GM12801 (cell line): ENCODE measurements around the gene TOGARAM1.

Source experiments
- TF ChIP-seq, protein P1 (sequence below): IDR thresholded peaks from one replicate; pipeline ENCODE4 v1.5.1; 2011; ENCODE audit warnings: control low read depth; ENCODE audit not compliant: insufficient read length; ENCODE audit errors: extremely low read depth

Gene TOGARAM1

DNA sequence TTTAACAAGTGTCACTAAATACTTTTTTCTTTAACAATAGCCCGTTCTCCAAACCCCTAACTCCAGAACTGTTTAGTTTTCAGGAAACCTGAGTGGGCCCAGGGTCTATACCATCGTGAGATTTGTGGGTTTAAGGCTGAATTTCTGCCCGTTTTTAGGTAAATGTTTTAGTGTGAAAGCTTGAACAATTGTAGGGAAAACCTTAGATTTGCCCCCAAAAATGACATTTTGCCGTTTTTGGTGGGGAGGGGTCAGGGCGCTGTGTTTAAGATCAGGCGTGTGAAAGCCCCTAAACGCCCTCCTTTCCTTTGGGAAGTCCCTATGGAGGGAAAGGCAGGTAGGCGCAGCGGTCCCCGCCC, 121.6 kb downstream of the TOGARAM1 start:
- TF ChIP-seq, protein P1, sequence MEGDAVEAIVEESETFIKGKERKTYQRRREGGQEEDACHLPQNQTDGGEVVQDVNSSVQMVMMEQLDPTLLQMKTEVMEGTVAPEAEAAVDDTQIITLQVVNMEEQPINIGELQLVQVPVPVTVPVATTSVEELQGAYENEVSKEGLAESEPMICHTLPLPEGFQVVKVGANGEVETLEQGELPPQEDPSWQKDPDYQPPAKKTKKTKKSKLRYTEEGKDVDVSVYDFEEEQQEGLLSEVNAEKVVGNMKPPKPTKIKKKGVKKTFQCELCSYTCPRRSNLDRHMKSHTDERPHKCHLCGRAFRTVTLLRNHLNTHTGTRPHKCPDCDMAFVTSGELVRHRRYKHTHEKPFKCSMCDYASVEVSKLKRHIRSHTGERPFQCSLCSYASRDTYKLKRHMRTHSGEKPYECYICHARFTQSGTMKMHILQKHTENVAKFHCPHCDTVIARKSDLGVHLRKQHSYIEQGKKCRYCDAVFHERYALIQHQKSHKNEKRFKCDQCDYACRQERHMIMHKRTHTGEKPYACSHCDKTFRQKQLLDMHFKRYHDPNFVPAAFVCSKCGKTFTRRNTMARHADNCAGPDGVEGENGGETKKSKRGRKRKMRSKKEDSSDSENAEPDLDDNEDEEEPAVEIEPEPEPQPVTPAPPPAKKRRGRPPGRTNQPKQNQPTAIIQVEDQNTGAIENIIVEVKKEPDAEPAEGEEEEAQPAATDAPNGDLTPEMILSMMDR, result no peak

DNA sequence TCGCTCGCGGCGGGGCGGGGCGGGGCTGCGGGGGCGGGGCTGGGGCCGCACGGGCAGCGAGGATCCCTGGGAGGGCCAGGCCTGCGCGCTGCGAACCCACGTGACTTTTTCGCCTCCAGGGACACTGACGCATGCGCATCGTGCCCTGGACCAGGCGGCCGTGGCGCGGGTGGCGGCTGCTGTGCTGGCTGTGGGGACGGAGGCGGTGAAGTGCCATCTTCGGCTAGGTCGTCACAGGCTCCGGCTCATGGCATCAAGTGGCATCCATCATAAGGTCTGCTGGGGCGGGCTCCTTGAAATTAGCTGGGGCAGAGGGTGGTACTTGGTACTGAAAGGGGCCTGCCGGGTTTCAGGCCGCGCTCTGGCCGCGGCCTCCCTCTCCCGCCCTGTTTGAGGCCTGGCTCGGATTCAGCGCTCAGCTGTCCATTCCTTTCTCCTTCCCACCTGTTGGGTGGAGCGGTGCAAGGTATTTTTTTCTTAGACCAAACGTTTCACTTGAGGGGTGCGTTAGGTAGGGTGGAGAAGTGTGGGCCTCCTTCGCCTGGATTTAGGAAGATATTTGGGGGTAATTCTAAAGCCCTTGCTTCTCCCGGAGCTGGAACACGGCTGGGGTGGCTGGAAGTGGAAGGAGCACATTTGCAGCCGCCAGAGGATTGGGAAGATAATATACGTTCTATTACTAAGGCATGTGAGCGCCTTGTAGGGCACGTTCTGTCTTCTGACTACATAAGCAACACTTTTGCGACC, 122.2 kb downstream of the TOGARAM1 start, which contains the start of gene PRPF39:
Gene PRPF39, plus strand, starts transcription at position 141 of the 747 bp plus-strand sequence. CDS start 11,124 bp downstream, outside the sequence.
- TF ChIP-seq, protein P1, result no peak

DNA sequence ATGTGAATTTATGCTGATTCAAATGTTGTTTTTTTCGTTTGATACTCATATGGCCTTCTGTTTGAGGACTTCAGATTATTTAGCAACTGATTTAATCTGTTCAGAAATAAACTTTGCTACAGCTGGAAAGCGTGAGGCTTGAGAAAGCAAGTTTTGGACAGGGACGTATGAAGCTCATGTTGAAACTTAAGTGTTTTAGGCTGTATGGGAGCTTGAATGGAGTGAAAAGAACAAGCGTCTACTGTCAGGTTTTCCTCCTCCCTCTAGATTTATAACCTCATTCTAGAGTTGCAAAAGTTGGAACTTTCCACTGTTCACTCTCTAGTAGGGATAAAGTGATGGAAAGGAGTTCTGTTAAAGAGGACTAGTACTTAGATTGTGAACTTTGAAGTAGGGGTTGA, 123.0 kb downstream of the TOGARAM1 start:
- TF ChIP-seq, protein P1, result no peak

DNA sequence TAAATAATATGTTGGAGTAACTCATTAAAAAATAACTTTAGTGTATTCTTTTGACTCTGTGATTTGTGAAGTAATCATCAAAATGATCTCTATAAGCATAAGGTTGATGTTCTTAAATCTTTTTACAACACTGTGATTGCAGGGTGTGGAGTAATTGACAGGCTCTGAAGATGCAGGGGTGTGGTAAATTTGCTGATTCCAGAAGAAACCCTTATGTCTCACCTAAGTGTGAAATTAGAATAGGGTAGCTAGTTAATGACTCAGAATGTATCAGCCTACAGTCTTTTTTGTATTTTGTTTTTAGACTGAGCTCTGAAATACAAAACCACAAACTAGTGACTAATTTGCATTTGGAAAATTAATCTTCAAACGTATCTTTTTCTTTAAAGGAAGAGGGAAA, 127.8 kb downstream of the TOGARAM1 start:
- TF ChIP-seq, protein P1, result no peak

DNA sequence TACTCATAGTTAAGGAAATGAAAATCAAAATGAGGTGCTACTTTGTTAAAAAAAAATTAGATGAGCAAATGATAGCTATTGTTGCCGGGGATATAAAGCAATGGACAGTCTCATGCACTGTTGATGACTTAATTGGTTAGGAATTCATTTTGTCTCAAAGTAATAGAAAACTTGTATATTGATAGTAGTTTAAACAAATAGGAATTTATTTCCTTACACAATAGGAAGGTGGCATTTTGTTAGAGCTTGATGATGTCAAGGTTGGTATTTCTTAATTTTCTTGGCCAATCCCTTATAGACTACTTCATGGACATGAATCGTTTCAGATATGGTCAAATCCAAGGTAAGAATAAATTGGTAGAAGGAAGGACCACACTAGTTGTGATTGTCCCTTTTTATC, 129.7 kb downstream of the TOGARAM1 start:
- TF ChIP-seq, protein P1, result no peak

DNA sequence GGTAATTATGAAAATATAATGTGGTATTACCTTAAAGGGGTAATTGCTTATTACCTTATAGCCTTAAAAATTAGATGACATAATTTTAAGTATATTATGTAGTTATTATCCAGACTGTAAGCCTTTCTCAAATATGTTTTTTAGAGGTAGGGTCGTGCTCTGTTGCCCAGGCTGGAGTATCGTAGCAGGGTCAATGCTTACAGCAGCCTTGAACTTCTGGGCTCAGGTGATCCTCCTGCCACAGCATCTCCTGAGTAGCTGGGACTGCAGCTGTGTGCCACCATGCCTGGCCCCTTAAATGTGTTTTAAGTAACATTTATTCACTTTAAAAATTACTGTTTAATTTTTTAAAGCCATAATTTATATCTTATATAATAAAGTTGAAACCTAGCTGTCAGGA, 132.3 kb downstream of the TOGARAM1 start:
- TF ChIP-seq, protein P1, result no peak

DNA sequence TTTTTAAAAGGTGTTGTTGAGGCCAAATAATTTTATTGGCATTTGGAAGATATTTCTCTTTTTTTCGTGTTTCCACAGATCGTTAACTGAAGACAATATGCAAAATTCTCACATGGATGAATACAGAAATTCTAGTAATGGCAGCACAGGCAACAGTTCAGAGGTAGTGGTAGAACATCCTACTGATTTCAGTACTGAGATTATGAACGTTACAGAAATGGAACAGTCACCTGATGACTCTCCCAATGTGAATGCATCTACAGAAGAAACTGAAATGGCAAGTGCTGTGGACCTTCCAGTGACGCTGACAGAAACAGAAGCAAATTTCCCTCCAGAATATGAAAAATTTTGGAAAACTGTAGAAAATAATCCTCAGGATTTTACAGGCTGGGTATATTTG, 133.2 kb downstream of the TOGARAM1 start:
- TF ChIP-seq, protein P1, result no peak
